Adrenal gland (tissue), 5 donors: ENCODE data around the gene VSIG10.

ENCODE experiments used
- CTCF ChIP-seq, 6 experiments: fragments of 450-650 bp in 4 of 6; fragments of 200-600 bp in 2 of 6; sonication (generic) in 1 of 6; IDR thresholded peaks; 1 replicate in 5 of 6; 2 replicates in 1 of 6; pipeline versions ENCODE4 v1.5.1 to v1.8.0; 2016 to 2021; ENCODE audit warnings: antibody characterized with exemption in 6 of 6, mild to moderate bottlenecking in 2 of 6, moderate library complexity in 1 of 6
- POLR2A ChIP-seq, 2 donors: fragments of 450-650 bp; IDR thresholded peaks; one replicate each; pipeline ENCODE4 v1.6.1; 2017; ENCODE audit warnings: antibody characterized with exemption in 2 of 2, mild to moderate bottlenecking in 2 of 2, moderate library complexity in 1 of 2
- donor health status: DM: no; HTN: no; CAD: no.

GRCh38 chr12:118144499-118144898 is 40.7 kb upstream of the VSIG10 start:
- TF ChIP-seq CTCF (IDR thresholded peaks at IDR 0.05) (no peak), POLR2A (IDR thresholded peaks at IDR 0.05) (no peak)
